ENCODE data around the gene DHRSX.
"Not testable (repeated sequence)": the region's sequence is repeated elsewhere in the genome, so short reads cannot be mapped to it uniquely, and the experiment has no call there.

Gene DHRSX

GRCh38 chrX:2507196-2507595 is 6.4 kb upstream of the DHRSX start:
- TF ChIP-seq ZFX (IDR thresholded peaks at IDR 0.05) (no peak), CTCF (conservative IDR thresholded peaks at IDR 0.05) (no peak)
- no peak overlapping the region for H3K27ac ChIP-seq

GRCh38 chrX:2505341-2505740 is 4.6 kb upstream of the DHRSX start:
- H3K27ac ChIP-seq = not testable (repeated sequence)

GRCh38 chrX:2504706-2505332 is 4.0 kb upstream of the DHRSX start:
- no peak for TF ChIP-seq ZFX (IDR thresholded peaks at IDR 0.05)
- no peak for TF ChIP-seq CTCF (conservative IDR thresholded peaks at IDR 0.05)
- H3K27ac ChIP-seq = no peak overlapping the region

GRCh38 chrX:2503591-2504500 is 3.1 kb upstream of the DHRSX start:
- TF ChIP-seq CTCF (conservative IDR thresholded peaks at IDR 0.05) (no peak), ZFX (IDR thresholded peaks at IDR 0.05) (no peak)
- no peak overlapping the region for H3K27ac ChIP-seq

GRCh38 chrX:2502668-2503519 is 2.1 kb upstream of the DHRSX start:
- H3K27ac ChIP-seq = no peak overlapping the region
- TF ChIP-seq ZFX (IDR thresholded peaks at IDR 0.05) (no peak), CTCF (conservative IDR thresholded peaks at IDR 0.05) (no peak)

GRCh38 chrX:2502120-2502667 is 1.4 kb upstream of the DHRSX start:
- H3K27ac ChIP-seq = no peak overlapping the region
- TF ChIP-seq CTCF (conservative IDR thresholded peaks at IDR 0.05) (no peak), ZFX (IDR thresholded peaks at IDR 0.05) (no peak)

- H3K27ac ChIP-seq = no peak overlapping the region
- TF ChIP-seq CTCF (conservative IDR thresholded peaks at IDR 0.05) (no peak), ZFX (IDR thresholded peaks at IDR 0.05) (no peak)
Observed at GRCh38 chrX:2501559-2502102, 855 bp upstream of the DHRSX start.

Data from C4-2B (cell line).